Measurements from ENCODE around the gene MYH9.
A peak's percentile ranks its signal among the peaks of the same experiment; 100 is the strongest.
"Not testable (repeated sequence)": the region's sequence is repeated elsewhere in the genome, so short reads cannot be mapped to it uniquely, and the experiment has no call there.

The MYH9 gene

DNA sequence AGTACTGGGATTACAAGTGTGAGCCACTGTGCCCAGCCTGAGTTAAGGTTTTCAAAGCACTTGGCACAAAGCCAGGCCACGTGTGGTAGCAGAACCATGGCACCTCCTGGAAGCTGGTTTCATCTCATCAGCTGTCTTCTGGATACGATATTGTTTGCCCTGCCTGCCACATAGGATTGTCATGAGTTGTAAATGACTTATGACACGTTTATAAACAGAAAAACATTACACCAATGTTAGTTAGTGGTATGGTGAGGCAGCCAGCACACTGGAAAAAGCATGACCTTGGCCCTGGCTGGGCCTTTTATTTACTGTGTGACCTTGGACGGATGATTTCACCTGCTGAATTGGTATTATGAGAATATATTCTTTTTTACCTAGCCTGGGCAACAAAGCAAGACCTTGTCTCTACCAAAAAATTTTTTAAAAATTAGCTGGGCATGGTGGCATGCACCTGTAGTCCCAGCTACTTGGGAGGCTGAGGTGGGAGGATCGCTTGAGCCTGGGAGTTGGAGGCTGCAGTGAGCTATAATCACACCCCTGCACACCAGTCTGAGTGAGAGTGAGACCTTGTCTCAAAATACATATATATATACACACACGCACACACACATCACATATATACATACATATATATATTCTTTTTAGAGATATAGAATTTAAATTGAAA lies 24.0 kb upstream of the MYH9 start:
- in situ Hi-C loops (cut with MboI; ENCODE audit: low sequenced_read_pairs, unreplicated experiment), result no loop called here
- TF ChIP-seq, protein P1, sequence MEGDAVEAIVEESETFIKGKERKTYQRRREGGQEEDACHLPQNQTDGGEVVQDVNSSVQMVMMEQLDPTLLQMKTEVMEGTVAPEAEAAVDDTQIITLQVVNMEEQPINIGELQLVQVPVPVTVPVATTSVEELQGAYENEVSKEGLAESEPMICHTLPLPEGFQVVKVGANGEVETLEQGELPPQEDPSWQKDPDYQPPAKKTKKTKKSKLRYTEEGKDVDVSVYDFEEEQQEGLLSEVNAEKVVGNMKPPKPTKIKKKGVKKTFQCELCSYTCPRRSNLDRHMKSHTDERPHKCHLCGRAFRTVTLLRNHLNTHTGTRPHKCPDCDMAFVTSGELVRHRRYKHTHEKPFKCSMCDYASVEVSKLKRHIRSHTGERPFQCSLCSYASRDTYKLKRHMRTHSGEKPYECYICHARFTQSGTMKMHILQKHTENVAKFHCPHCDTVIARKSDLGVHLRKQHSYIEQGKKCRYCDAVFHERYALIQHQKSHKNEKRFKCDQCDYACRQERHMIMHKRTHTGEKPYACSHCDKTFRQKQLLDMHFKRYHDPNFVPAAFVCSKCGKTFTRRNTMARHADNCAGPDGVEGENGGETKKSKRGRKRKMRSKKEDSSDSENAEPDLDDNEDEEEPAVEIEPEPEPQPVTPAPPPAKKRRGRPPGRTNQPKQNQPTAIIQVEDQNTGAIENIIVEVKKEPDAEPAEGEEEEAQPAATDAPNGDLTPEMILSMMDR (IDR thresholded peaks at IDR 0.05; ENCODE audit: borderline replicate concordance, control extremely low read depth, extremely low read depth, insufficient read depth, missing control alignments), result no peak
- no peak for DNase-seq (ENCODE audit: low spot score)

DNA sequence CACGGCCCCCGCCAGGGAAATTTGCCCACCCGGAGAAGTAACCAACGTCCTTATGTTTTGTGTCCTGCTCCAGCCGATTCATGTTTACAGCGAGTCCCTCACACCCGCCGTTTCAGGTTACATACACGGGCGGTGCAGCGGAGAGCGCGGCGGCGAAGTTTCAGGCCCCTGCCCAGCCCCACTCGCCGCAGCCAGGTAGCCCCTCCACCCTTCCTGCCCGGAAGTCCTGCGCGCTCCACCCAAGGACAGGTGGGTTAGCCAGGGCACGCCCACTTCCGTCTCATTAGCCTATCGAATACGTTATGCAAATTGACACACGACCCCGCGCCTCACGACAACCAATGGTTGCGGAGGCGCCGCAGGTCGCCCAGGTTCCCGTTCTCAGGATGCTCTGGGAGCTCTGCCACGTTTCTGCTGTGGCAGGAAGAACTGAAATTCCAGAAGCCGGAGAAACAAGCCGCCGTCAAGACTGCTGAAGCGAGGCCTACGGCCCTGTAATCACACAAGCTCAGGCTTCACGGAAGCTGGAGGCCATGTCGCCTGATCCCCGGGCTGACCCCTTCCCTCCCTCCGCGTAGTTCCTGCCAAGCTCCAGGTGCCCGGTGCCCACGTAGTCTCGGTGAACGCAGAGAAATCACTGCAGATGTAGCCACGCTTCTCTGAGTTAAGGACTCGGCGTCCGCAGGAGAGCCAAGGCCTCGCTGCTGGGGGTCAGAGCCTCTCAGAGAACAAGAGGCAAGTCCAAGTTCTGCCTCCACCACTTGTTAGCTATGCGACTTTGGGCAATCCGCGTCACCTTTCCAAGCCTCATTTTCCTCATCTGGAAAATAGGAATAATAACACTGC lies 22.4 kb upstream of the MYH9 start:
- in situ Hi-C loops (cut with MboI; ENCODE audit: low sequenced_read_pairs, unreplicated experiment), result no loop called here
- DNase-seq (ENCODE audit: low spot score), result peak; percentile 84
- TF ChIP-seq, protein P1 (IDR thresholded peaks at IDR 0.05; ENCODE audit: borderline replicate concordance, control extremely low read depth, extremely low read depth, insufficient read depth, missing control alignments), result no peak

DNA sequence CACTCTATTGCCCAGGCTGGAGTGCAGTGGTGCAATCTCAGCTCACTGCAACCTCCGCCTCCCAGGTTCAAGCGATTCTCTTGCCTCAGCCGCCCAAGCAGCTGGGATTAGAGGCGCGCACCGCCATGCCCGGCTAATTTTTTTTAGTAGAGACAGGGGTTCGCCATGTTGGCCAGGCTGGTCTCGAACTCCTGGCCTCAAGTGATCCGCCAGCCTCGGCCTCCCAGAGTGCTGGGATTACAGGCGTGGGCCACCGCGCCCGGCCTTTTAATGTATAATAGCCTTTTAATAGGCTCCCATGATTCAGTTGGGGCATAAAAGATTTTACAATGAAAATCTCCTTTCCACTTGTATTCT lies 21.8 kb upstream of the MYH9 start:
- in situ Hi-C loops (cut with MboI; ENCODE audit: low sequenced_read_pairs, unreplicated experiment), result not testable (repeated sequence)

DNA sequence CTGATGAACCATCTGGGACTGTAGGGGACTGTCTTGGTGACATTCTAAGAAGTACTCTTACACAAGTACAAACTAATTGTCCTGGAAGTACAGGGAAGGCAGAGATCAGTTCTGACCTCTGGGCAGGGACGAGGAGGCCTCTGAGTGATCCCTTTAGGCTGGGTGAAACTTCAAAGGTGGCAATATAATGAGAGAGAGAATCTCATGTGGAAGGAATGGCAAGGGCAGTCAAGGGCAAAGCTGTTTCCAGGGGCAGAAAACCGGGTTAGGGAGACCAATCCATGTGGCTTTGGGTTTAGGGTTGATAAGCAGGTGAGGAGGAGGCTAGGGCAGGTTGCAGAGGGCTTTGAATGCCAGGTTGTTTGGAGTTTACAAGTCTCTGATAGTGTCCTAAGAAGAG lies 21.3 kb upstream of the MYH9 start:
- in situ Hi-C loops (cut with MboI; ENCODE audit: low sequenced_read_pairs, unreplicated experiment), result no loop called here
- DNase-seq (ENCODE audit: low spot score), result no peak
- TF ChIP-seq, protein P1 (IDR thresholded peaks at IDR 0.05; ENCODE audit: borderline replicate concordance, control extremely low read depth, extremely low read depth, insufficient read depth, missing control alignments), result no peak

More for the DNA sequence above, 21.8 kb upstream of the MYH9 start:
- not testable (repeated sequence) for DNase-seq (ENCODE audit: low spot score)

DNA sequence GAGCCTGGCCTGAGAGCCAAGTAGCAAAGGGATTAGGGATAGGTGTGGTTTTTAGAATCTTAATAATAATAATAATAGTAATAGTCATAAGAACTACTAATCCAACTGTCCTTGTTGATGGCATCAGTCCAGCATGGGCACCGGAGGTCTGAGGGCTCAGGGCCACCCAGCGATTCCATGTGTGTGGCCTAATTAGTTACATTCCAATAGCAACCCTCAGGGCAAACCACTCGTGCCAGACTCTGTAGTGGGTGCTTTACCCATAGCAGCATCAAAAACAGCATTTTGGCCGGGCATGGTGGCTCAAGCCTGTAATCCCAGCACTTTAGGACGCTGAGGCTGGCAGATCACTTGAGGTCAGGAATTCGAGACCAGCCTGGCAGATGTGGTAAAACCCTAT lies 19.0 kb upstream of the MYH9 start:
- no peak for DNase-seq (ENCODE audit: low spot score)
- in situ Hi-C loops (cut with MboI; ENCODE audit: low sequenced_read_pairs, unreplicated experiment), result no loop called here
- TF ChIP-seq, protein P1 (IDR thresholded peaks at IDR 0.05; ENCODE audit: borderline replicate concordance, control extremely low read depth, extremely low read depth, insufficient read depth, missing control alignments), result no peak

DNA sequence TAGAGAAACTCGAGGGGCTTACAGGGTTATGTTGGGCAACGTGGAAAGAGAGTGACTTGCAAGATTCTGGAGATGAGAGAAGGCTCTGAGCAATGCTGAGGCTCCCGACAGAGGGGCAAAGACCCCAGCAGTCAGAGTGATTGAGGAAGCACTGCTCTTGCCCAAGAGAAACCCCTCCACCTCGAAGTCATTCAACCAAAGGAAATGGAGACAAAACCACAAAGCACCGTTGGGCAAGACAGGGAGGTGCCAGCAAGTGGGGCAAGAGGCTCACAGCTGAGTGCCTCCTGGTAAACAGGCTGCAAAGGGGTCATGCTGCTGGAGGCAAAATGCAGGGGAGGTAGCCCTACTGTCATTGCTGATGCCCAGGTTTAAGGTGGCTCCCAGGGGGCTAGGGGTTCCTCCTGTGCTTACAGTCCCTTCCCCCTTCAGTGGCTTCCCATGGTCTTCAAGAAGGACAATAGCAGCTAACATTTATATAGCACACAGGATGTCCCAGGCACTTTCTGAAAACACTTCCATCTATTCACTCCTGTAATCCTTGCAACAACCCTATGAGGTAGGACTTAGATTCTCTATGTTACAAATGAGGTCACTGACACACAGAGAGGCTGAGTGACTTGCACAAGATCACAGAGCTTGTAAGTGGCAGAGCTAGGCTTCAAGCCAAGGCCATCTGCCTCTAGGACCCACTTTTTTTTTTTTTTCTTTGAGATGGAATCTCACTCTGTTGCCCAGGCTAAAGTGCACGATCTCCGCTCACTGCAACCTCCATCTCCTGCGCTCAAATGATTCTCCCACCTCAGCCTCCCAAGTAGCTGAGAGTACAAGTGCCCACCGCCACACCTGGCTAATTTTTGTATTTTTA lies 18.1 kb upstream of the MYH9 start:
- in situ Hi-C loops (cut with MboI; ENCODE audit: low sequenced_read_pairs, unreplicated experiment), result no loop called here
- DNase-seq (ENCODE audit: low spot score), result no peak

More for the DNA sequence above, 18.1 kb upstream of the MYH9 start:
- TF ChIP-seq, protein P1 (IDR thresholded peaks at IDR 0.05; ENCODE audit: borderline replicate concordance, control extremely low read depth, extremely low read depth, insufficient read depth, missing control alignments), result no peak
